ENCODE data around the gene LIMS1.
"Not testable (repeated sequence)": the region's sequence is repeated elsewhere in the genome, so short reads cannot be mapped to it uniquely, and the experiment has no call there.

LIMS1 gene

DNA sequence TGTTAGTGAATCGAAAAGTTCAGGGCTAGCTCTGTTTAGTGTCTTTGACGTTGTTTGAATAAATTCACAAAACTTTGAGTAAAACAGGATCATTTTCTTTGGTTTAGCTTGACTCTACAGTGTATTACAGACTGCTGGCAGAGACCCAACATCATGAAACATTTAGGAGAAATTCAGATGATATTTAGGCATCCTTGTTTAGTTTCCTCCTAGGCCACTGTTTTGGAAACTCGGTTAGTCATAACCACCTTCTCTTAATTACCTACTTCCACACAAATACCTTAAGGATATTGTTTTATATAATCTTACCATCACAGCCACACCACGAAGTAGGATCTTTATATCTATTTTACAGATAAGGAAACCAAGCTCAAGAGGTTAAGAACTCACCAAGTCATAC is 7.8 kb downstream of the LIMS1 start:
- TF ChIP-seq, protein P1, sequence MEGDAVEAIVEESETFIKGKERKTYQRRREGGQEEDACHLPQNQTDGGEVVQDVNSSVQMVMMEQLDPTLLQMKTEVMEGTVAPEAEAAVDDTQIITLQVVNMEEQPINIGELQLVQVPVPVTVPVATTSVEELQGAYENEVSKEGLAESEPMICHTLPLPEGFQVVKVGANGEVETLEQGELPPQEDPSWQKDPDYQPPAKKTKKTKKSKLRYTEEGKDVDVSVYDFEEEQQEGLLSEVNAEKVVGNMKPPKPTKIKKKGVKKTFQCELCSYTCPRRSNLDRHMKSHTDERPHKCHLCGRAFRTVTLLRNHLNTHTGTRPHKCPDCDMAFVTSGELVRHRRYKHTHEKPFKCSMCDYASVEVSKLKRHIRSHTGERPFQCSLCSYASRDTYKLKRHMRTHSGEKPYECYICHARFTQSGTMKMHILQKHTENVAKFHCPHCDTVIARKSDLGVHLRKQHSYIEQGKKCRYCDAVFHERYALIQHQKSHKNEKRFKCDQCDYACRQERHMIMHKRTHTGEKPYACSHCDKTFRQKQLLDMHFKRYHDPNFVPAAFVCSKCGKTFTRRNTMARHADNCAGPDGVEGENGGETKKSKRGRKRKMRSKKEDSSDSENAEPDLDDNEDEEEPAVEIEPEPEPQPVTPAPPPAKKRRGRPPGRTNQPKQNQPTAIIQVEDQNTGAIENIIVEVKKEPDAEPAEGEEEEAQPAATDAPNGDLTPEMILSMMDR (IDR thresholded peaks at IDR 0.05; ENCODE audit: low read depth, low read length), result no peak

DNA sequence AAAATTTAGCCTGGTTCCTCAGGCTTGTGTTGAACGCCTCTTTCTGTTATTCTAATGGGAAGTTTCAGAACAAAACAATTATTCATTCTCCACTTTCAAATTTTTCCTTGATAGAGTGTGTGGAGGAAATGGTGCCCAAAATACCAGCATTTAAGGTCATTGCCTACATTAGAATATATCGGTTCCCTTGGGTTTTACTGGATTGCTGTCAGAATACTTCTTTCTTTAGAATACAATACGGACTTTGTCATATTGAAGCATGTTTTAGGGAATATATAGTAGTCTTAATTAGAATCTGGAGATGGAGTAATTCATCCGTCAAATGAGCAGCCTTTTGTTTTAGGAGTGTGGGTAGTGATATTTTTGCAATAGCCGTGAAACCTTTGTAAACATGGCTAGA is 13.3 kb downstream of the LIMS1 start:
- no peak overlapping the region for H3K4me3 ChIP-seq (ENCODE audit: low read depth, low read length)
- TF ChIP-seq, protein P1 (IDR thresholded peaks at IDR 0.05; ENCODE audit: low read depth, low read length), result no peak

More for the DNA sequence above, 7.8 kb downstream of the LIMS1 start:
- no peak overlapping the region for H3K4me3 ChIP-seq (ENCODE audit: low read depth, low read length)

DNA sequence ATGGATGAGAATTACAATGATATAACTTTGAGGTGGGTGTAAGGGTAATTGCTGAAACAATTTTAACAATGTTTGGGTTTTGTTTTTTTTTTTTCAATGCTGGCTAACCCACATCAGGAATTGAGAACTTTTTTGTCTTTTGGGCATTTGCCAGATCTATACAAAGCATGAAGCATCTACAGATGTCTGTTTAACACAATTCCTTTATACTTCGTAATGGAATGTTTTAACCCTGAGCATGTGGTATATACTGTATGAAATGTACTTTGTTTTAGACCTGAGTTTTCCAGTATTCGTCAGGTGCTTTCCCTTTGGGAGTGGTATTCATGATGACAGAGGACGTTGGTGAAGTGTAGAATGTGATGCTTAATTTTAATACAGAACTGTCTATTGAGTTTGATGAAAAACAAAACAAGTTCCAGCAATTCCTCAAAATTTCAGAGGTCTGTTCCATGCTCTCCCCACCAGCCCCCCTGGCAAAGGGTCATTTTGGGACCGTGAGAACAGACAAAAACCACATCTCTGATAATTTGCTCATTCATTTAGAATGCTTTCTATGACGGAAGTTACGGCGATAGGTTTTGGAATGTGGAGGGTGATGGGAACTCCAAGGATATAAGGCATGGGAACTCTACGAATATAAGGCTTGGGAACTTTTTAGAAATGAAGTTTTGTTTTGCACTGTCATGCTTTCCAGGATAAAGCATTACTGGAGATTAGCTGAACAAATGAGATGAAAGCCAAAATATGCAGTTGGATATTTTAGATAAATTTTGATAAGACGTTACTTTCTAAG is 14.1 kb downstream of the LIMS1 start:
- H3K4me3 ChIP-seq (ENCODE audit: low read depth, low read length), result no peak overlapping the region
- TF ChIP-seq, protein P1 (IDR thresholded peaks at IDR 0.05; ENCODE audit: low read depth, low read length), result no peak

DNA sequence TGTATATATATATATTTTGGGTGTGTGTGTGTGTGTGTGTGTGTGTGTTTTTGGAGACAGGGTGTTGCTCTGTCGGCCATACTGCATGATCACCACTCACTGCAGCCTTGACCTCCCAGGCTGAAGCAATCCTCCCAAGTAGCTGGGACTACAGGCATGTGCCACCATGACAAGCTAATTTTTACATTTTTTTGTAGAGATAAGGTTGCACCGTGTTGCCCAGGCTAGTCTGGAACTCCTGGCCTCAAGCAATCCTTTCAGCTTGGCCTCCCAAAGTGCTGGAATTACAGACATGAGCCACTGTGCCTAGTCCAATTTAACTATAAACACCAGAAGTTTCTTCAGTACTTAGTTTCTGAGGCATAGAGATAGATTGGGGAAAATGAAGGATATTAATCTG is 18.3 kb downstream of the LIMS1 start:
- H3K4me3 ChIP-seq (ENCODE audit: low read depth, low read length), result no peak overlapping the region
- TF ChIP-seq, protein P1 (IDR thresholded peaks at IDR 0.05; ENCODE audit: low read depth, low read length), result no peak

DNA sequence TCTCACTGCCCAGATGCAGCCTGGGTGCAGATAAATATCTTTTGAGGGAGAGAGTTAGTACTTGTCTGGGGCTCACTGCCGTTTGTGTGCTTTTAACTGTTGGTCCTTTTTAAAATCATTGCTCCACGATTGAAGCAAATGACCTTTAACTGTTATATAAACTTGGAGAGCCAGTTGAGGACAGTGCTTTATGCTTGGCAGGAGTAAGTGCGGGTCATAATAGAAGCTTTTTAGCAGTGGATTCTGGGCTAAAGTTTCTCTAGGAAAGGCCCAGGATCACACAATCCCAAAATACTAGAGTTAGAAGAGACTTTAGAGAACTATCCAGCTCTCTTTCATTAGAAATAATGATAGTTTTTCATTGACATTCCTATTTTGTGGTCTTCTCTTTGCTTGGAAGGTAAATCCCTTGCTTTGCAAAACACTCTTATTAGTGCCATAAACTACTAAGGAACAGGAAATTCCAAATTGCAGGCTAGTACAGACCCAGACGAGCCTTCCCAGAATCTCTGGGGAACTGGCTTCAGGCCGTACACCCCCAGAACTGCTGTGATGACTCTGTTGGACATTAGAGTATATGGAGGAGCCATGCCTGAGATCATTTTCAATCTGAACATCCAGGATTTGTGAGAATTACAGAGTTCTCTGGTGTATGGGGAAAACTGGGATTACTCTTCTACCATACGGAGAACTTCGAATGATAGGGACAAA is 19.1 kb downstream of the LIMS1 start:
- TF ChIP-seq, protein P1 (IDR thresholded peaks at IDR 0.05; ENCODE audit: low read depth, low read length), result no peak
- no peak overlapping the region for H3K4me3 ChIP-seq (ENCODE audit: low read depth, low read length)

DNA sequence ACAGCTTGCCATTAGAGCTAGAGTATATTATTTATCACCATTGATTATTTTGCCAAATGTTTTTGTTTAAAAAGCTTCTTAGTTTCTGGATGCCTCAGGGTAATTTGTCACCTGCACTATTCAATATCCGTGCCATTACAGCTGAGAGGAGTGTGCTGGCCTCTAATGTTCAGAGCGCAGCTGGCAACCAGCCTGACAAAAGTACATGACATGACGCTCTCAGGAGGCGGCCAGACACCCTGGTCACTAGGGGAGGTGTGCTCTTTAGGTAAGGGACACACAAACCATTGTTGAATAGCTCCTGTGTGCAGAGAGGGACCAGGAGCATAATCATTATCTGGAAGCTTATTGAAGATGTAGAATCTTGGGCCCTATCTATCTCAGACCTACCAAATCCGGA is 20.3 kb downstream of the LIMS1 start:
- no peak overlapping the region for H3K4me3 ChIP-seq (ENCODE audit: low read depth, low read length)
- TF ChIP-seq, protein P1 (IDR thresholded peaks at IDR 0.05; ENCODE audit: low read depth, low read length), result no peak

DNA sequence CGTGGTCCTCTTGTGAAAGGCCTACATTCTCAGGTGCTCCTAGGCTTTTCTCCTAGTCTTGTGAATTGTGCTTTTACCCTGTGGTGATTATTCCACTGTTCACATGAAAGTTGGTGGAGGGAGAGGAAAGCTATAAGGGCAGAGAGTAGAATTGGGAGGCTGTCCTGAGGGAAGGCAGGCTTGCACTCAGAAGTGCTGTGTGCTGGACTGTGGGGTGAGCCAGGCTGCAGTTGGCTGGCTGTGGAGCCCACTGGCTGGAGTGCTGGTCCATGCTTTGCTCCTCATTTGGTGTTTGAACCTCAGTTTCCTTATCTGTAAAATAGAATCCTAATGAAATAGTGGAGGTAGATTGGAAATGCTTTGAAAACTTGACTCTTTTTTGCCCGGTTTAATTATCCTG is 21.3 kb downstream of the LIMS1 start:
- H3K4me3 ChIP-seq (ENCODE audit: low read depth, low read length), result no peak overlapping the region
- TF ChIP-seq, protein P1 (IDR thresholded peaks at IDR 0.05; ENCODE audit: low read depth, low read length), result no peak

DNA sequence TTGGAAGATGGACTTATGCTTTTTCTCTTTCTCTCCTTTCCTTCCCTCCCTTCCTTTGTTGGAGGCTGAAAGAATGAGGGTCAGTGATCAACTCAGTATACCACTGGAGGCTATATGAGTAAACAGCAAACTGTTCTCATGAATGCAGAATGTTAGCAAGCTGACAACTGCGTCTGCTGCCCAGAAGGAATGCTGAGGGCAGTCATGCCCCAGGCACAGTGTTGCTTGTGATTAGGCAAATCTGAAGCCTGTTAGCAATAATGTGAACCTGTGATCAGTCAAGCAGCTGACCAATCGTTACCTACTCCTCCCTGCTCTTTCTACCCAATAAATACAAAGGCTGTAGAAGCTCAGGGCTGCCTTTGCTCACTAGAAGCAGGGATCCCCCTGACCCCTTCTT is 22.3 kb downstream of the LIMS1 start:
- H3K4me3 ChIP-seq (ENCODE audit: low read depth, low read length), result not testable (repeated sequence)
